ENCODE measurements around the gene ISYNA1.
A peak's percentile ranks its signal among the peaks of the same experiment; 100 is the strongest.

Gene ISYNA1

DNA sequence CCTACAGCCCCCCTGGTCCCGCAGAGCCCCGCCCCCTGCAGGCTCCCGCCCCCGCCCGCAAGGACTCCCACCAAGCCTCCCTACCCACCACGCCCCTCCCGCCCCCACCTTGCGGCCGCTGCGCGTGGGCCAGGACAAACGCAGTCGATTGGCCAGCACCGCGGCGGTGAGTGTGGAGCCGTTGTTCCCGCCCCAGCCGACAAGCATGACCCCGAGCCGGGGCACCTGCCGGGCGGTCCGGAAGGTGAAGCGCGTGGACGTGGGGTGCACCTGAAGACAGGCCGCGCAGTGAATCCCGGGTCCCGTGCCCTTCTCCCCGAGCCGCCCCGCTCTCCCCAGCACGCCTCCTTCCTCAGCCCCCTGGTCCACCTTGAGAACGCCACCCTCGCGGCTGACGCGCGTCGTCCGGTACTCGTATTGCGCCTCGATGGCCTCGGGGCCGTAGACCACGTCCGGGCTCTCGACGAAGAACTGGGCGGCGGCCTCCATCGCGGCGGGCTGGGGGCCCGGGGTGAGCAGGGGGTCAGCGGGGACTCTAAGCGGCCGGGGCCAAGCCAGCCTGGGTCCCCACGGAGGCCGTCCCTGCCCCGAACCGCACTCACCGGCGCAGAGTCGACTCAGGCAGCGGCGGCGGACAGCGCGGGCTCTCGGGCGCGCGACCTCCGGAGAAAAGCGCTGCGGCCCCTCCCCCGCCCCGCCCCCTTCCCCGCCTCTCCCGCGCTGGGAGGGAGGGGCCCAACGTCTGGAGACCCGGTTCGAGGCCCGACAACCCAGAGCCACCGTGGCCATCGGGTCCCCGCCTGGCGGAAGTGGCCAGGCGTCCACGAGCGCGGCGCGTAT, at the start of gene ISYNA1:
ISYNA1 (minus strand) TSS at position 643 of the 840 bp plus-strand sequence; CDS start at position 489, 154 bp downstream.
- peak; percentile 43 for DNase-seq (ENCODE audit: low spot score)

DNA sequence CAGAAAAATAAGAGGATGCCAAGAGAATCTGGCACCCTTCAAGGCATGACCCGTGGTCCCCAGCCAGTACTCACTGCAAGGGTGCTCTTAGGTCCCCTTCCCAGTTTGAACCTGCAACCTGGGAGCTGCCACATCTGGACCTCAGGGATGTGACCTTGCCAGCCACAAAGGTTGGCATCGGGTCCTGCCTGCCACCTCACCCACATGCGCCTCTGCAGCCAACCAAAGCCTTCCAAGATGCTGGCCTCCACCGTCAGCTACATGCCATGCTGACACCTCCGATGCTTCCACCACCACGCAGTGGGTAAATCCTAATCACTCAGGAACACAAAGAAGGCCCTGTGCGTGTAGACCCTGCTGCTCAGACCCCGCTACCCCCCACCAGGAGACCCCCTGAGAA, 48.8 kb upstream of the ISYNA1 start:
- no peak for DNase-seq (ENCODE audit: low spot score)

DNA sequence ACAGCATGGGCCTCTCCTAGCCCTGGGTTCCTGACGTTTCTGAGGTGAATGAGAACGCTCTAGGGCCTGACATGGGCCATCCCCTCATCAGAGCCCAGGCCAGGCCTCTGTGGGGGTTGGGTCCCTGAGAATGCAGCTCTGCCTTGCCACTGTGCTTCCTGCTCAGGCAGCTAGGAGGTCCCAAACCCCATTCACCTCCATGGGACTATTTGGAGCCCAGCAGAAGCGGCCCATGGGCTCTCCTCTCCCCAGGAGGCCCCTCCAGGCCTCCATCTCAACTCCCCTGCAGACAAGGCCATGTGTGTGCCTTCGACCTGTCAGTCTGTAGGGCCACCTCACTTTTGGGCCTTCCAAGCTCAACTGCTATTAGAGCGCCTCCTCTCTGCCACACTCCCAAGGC, 47.1 kb upstream of the ISYNA1 start:
- DNase-seq (ENCODE audit: low spot score): no peak

DNA sequence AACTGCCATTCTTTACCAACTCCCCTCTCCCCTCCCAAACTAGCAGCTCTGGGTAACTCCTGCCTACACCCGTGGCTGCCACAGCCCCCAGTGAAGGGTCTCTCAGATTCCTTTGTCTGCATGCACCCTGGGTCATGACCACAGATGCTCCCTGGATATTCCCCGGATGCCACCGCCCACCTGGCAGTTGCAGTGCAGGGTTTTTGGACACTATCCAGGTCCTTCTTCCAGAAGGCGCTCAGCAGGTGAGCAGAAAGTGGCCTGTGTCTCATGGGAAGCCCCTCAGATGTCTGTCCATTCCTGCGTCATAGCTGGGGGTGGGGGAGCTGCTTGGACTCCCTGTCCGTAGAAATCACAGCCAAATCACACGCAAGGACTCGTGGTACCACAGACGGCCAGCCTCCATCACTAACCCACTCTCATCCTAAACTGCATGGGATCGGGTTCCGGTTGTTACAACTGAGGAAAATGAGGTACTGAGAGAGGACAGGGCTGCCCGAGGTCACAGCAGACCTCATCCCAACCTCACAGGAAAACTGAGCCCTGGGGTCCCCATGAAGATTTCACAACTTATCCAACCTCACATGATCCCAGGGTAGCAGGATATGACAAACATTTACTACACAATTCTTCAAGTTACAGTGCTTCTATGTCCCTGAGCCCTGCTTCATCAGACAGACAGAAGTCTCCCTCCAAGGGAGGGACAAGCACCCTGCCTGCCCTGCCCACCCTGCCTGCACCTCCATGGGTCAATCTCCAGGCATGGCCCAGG, 45.4 kb upstream of the ISYNA1 start:
- DNase-seq (ENCODE audit: low spot score): no peak

DNA sequence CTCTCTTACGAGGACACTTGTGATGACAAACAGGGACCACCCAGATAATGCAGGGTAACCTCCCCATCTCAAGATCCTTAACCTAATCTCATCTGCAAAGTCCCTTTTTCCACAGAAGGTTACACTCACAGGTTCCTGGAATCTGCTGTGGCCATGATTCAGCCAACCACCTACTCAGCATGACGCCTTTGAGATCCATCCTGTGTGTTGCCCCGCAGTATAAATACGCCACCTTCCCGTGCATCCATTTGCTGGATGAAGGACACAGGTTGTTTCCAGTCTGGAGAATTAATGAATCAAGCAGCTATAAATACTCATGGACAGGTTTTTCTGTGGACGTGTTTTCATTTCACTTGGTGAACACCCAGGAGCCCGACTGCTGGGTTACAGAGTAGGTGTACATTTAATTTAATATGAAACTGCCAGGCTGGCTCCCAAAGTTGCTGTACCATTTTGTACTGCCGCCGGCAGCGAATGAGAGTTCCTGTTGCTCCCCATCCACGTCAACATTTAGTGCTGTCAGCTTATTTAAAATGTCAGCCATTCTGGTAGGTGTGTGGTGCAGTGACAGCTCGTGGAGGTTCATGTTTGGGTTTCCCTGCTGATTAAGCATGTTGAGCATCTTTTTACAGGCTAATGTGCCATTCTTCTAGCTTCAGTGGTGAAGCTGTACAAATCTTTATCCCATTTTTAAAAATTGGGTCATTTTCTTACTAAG, 43.7 kb upstream of the ISYNA1 start:
- no peak for DNase-seq (ENCODE audit: low spot score)

DNA sequence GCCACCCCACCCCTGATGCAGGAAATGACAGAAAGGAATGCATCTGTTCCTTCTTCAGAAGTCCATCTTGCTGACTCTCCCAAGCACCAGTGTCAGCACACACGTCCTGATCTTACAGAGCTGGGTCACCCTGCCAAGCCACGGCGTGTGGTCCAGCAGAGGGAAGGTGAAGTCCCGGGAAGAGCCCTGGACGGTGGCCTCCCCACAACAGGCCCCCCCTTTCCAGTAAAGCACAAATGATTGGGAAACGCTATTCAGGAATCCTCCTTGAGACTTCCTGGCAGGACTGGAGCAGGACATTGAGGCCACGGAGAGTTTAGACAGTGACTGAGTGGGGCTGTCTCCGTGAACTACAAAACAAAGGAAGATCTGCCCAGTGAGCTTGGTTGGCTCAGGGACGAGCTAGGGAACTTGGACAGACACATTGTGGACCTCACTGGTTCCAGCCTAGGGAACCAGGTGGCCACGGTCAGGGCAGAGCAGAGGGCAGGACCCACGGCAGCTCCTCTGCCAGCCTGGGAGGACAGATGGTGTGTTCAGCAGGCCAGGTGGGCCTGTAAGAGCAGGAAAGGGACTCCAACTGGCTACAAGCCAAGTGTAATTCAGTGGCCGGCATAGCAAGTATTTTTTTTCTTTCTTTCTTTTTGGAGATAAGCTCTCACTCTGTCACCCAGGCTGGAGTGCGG, 42.2 kb upstream of the ISYNA1 start:
- no peak for DNase-seq (ENCODE audit: low spot score)

DNA sequence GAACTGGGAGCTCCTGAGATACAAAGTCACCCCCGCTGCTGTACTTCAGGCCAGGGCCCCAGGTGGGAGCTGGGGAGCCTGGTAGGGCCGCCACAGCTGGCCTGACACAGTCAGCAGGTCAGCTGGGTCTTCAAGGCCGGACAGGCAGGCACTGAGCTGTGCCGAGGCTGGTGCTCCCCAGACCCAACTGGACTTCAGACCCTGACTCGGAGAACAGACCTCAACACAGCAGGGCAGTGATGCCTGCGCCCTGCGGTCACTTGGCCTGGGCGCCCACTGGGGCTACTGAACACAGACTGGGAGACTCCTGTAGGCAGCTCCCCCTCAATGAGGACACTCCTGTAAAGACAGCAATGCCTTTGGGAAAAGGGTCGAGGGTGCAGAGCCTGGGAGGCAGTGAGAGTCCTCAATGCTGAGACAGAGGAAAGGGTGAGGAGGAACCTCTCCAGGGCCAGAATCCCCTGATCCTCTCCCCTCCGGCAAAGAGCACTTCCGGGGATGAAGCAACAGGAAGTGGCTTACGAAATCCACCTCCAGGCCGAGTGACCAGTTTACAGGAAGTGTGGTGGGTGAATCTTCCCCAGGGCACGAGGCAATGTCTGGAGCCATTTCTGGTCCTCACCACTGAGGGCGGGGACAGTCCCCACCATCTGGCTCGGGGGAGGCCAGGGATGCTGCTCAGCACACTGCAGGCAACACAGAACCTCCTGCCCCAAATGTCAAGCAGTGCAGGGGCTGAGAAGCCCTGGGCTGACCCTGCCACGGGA, 40.8 kb upstream of the ISYNA1 start:
- DNase-seq (ENCODE audit: low spot score): peak; percentile 52

DNA sequence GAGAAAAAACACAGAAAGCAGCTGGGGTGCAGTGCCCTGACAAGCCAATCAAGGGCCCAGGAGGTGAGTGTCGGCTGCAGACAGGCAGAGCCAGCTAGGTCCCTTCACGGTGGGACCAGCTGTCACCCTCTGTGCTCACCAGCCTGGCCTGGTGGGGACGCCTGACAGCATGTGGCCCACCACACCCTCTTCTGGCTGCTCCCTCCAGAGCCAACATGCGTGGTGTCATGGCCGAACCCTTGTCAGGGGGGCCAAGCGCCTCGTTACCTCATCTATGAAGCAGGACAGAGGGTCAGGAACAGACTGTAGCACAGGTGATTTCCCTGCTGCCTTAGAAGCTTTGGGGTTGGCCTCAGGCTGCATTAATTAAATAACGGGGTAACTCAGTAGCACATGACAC, 40.0 kb upstream of the ISYNA1 start:
- no peak for DNase-seq (ENCODE audit: low spot score)

DNA sequence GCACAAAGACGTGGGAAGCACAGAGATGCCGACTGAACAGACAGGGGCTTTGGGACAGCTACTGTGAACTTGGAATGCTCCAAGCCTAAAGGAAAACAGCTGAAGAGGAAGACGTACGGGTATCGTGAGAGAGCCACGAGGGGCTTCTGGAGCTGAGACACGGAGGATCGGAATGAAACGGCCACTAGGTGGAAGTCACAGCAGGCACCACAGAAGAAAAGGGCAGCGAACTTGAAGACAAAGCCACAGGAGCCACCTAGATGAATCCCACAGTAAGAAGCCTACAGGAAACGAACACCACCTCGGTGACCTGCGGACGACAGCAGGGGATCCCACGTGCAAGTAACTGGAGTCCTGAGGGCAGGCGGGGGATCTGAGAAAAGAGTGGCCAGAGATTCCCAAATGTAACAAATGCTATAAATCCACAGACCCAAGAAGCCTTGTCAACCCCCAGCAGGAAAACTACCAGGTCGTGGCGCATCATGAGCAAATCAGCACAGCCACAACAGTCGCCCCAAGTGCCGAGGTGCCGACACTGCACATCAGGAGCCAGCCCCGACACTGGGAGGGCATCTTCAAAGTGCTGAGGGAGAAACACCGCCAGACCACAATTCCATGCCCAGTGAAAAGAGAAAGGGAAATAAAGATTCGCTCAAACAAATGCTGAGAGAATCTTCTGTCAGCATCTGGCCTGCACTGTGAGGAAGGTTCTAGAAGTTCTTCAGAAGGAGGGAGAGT, 39.3 kb upstream of the ISYNA1 start:
- peak; percentile 24 for DNase-seq (ENCODE audit: low spot score)

DNA sequence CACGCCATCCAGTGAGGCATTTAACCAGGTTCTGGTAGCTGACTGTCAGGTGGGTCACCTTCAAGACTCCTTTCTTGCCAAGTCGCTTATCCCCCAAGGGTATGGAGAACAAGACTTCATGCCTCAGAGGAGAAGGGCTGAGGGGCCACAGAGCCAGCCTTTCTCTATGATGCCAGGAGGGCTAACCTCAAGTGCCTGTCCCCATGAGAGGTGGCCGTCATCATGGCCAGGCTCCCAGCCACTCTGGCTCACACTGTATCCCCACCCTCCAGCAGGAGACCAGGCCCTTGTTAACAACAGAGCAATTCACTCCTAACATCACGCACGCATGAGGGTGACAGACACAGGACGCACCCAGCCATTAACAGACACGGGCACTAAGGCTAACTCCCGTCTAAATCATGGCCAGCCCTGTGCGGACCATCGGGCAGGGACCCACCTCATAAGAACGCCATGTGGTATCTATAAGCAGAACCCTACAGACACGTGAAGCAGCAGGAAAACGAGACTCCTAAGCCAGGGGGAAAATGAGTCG, 38.6 kb upstream of the ISYNA1 start:
- DNase-seq (ENCODE audit: low spot score): no peak

DNA sequence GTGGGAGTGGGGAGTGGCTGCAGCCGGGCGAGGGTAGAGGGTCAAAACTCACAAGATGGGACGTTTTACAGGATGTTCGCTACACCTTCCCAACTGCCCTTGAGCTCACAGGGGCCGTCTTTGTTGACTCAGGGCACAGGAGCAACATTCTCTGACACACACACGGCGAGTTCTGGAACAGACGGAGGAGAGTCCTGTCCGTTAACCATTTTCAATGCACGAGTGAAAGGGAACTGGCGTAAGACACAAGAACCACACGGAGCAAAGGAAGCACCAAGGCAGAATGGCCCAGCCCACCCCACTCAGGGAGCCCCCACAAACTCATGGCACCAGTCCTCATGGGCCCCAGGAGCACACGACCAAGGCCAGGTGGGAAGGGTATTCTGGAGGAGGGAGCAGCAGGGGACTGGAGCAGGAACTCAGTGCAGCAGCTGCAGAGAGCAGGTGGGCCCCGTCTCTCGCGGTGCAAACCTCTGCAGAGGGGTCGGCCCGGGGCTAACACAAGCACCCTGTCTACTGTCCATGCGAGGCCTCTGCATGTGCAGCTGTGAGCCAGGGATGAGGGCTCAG, 37.9 kb upstream of the ISYNA1 start:
- no peak for DNase-seq (ENCODE audit: low spot score)

DNA sequence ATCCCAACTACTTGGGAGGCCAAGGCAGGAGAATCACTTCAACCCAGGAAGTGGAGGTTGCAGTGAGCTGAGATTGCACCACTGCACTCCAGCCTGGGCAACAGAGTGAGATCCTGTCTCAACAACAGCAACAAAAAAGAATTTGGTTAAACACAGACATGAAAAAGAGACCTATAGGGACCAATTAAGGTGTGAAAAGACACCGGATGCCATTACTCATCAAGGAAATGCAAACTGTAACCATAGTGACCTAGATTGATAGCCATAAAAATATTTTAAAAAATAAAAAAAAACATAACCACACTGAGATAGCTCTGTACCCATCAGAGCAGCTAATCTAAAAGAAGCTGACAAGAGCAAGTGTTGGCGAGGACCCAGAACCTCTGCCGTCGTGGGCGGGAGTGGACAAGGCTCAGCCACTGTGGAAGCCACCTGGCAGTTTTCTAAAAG, 37.1 kb upstream of the ISYNA1 start:
- DNase-seq (ENCODE audit: low spot score): peak; percentile 81

DNA sequence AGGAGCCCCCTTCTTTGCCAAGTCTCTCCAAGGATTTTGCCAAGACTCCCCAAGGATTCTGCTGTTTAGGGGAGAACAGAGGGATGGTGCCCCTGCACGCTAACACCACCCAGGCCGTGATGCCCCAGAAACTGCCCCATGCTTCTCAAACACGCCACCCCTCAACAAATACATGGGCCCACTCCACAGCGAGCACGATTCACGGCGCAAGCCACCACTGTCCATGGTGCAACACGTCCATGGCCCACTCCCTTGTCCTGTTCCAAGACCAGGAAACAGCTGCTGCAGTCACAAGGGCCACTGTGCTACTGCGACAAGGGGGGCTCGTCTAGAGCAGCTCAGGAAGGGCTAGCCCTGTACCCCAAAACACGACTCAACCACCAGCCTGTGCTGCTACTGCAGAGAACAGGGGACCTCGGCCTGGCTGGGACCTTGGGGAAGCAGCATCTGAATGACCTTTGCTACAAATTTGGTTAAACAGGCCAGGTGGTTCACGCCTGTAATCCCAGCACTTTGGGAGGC, 36.5 kb upstream of the ISYNA1 start:
- DNase-seq (ENCODE audit: low spot score): no peak

DNA sequence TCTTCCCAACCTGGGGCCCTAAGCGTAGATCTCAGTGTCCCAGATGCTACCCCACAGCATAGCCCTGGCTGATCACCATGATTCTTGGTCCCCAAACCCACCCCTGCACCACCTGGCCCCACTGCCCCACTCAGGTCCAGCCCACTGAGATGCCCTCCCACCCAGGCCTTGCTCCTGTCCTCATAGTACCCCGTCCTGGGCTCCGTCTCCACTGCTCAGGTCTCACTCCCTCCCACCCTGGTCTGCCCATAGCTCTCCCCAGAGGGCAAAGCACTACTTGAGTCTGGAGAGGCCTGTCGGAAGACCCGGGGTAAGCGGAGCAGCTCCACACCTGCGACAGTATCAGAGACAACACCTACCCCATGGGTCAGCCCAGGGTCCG, 35.8 kb upstream of the ISYNA1 start:
- DNase-seq (ENCODE audit: low spot score): no peak

DNA sequence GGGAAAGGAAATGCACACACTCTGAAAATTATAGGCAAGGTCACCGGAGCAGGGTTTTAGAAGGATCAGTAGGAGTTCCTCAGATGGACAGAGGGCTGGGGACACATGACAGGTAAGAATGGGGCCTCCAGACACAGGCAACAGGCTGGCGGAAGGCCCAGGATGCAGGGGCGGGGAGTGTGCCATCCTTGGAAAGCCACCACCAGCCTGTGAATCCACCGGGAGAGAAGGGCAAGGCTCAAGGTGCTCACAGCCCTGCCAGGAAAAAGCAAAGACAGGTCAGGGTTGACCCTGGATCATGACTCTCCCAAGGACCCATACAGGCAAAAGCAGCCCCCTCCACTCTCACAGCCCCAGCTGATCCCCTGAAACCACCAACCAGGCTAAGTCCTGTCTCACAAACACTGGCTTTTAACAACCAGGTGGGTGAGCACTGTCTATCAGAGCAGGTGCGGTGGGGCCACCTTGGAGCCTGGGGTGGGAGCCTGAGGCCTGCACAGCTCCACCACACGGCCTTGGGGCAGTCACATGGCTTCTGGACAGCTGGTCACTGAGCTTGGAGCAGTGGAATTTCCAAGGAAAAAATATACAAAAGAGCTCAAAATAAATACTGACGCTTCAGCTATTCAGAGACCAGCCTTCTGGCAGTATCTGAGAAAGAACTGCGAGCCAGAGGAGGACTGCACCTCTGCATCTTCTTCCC, 35.2 kb upstream of the ISYNA1 start:
- no peak for DNase-seq (ENCODE audit: low spot score)

DNA sequence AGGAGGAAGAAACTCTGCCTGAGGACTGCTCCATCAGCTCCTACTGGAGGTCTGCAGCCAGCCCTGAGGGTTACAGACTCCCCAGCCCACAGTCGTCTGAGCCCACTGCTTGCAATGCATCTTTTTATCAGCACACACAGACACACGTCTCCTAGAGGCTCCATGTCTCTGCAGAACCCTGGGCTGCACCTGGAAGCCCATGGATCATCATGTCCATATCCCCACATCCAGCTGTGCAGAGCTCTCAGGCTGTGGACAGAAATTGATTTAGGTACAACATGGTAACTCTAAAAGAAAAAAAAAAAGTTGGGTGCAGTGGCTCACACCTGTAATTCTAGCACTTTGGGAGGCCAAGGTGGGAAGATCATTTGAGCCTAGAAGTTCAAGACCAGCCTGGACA, 32.9 kb upstream of the ISYNA1 start:
- no peak for DNase-seq (ENCODE audit: low spot score)

DNA sequence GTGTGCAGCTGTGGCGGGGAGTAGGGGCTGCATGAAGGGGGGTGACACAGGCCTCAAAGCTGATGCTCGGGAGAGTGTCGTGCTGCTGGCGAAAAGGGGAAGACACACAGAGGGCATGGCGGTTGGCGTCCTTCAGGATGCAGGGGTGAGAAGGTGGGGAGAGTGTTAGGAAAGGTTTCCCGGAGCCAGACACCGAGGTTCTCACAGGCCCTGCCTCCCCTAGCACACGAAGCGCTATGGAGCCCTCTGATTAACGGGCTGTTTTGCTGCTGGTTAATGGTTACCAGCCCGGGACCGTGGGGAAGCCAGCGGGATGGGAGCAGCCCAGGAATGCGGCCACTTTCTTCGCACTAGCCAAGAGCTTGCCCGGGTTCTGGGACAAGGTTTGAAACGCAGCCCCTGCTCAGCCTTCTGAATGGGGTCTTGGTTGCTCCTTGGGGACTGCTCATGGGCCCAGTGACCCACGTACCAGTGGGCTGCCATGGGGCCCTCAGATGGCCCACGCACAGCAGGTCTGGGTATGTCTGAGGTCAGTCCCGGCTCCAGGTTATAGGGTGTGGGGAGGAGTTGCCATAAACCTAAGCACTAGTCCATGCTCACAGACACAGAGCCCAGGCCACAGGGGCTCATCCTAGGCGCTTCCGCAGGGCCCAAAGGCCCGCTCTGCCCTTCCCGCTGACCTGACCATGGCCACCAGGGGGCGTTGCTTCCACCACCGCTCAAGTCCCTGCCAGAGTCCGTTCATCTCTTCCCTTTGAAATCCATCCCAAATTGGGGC, 31.3 kb upstream of the ISYNA1 start:
- DNase-seq (ENCODE audit: low spot score): peak; percentile 59

DNA sequence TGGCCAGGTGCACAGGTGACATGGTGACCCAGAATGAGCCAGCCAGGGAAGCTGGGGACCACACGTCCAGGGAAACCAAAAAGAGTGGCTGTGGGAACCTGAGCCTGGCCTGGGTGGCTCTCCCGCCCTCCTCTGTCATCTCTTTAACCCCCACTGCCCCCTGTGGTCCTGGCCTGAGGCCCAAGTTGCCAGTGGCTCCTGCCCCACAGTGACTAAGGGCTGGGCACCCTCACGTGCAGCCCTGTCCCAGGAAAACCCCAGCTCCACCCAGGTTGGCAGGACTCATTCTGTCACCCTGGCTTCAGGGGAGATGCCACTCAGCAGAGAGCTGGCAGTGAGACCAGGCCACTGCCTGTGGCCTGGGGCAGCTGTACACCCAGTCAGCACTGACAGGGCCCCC, 30.6 kb upstream of the ISYNA1 start:
- no peak for DNase-seq (ENCODE audit: low spot score)
